Heart left ventricle (tissue), 13 donors: Measurements from ENCODE around the gene MCC.

Source experiments
- CTCF ChIP-seq, 12 donors: fragments of 200-600 bp; sonication (generic) in 4 of 12; IDR thresholded peaks; one replicate each; pipeline versions ENCODE4 v1.5.0 to v1.8.0; 2018 to 2022; ENCODE audit warnings: antibody characterized with exemption in 12 of 12, mild to moderate bottlenecking in 5 of 12
- POLR2A ChIP-seq, 2 donors: fragments of 450-650 bp; IDR thresholded peaks; one replicate each; pipeline ENCODE4 v1.6.1; 2017; ENCODE audit warnings: antibody characterized with exemption in 2 of 2, mild to moderate bottlenecking in 2 of 2, moderate library complexity in 2 of 2
- donor health status: ischemic (EF 13 %, LVEDD 7.1; RV severe dilation, severe dysfunction).
- donor health status: DM: no; HTN: yes; CAD: no.
- donor health status: DM: no; HTN: no; CAD: no.
- donor health status: ischemic (EF 25% LVEDD 6.9; RV normal size, moderate dysfunction).
- donor health status: ischemic (EF 25% LVEDD 5.7; RV mildly dilated, moderate dysfunction).
- donor health status: ischemic (EF 35%, LVEDD 5.7; RV mildly dilated, moderate dysfunction).
- donor health status: nonischemic (EF 11% LVEDD 7.7; RV severe dilation, severe dysfunction).
- donor health status: DM: yes; HTN: yes; CAD: no.
- donor health status: PGD.
- donor health status: ischemic (EF 29% LVEDD 5.4; RV normal size, mild dysfunction).
- donor health status: nonischemic (EF 23%, LVEDD 6.1; RV moderate dilation, normal function).

- TF ChIP-seq CTCF (IDR thresholded peaks at IDR 0.05): no peak
- no peak for TF ChIP-seq POLR2A (IDR thresholded peaks at IDR 0.05)
These were observed 212.3 kb downstream of the MCC start for GRCh38 chr5:113276001-113276400.
